GM18511 (cell line): ENCODE results near the gene CFAP70.
"Not testable (repeated sequence)": the region's sequence is repeated elsewhere in the genome, so short reads cannot be mapped to it uniquely, and the experiment has no call there.

ENCODE experiments used
- ATAC-seq: cut with Tn5 transposase; IDR thresholded peaks from one replicate; pipeline ENCODE4 v1.9.1; 2021; ENCODE audit warnings: mild to moderate bottlenecking, moderate library complexity; ENCODE audit not compliant: unreplicated experiment

Gene CFAP70

GRCh38 chr10:73258612-73259011, 100.1 kb downstream of the CFAP70 start:
- ATAC-seq = not testable (repeated sequence)

GRCh38 chr10:73253225-73253555, 105.5 kb downstream of the CFAP70 start:
- ATAC-seq = no peak

- ATAC-seq = peak; percentile 86
These were observed 106.0 kb downstream of the CFAP70 start, which contains the start of gene MRPS16 for GRCh38 chr10:73252445-73253224. Gene MRPS16 (minus strand): TSS chr10:73252644. CDS start chr10:73252482, 162 bp downstream.

- ATAC-seq = no peak
These were observed 106.8 kb downstream of the CFAP70 start for GRCh38 chr10:73251683-73252444.

GRCh38 chr10:73248259-73248724, 110.4 kb downstream of the CFAP70 start:
- no peak for ATAC-seq

DNA sequence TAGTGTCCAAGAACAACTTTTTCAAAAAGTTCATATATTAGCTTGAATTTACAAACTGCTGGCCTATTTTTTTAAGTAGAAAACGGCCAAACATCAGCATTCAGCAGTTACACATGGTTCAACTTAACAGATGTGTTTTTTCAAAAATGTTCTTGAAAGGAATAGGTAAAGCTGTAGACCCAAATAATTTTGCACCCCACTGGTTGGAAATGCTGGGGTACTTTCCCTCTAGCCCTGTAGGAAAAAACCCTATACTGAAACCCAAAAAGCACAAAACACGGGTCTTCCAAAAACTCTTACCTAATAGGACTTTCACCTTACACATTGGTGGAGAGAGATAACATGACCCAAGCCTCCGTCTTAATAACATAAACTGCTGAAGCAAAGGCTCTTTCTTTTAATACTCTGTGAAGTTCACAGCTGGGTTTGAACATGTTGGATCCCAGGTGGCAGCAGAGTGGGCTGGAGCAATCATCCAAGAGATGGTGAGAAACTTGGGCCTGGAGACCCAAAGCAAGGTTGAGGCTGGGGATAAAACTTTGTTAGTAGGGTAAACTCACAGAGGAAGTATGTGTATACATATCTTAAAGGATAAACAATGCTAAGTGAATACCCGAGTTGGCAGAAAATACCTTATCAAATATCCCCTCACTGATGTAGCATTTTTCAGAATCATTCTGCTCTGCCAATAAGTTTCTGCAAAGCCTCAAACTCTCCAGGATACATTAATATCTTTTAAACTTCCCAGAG, 111.0 kb downstream of the CFAP70 start:
- ATAC-seq = no peak

- ATAC-seq = peak; percentile 87
These were observed 111.8 kb downstream of the CFAP70 start, which contains the start of gene DNAJC9 for GRCh38 chr10:73246646-73247508. Gene DNAJC9 (minus strand): TSS chr10:73247255. CDS start chr10:73247189, 66 bp downstream.

- no peak for ATAC-seq
These were observed 112.4 kb downstream of the CFAP70 start for GRCh38 chr10:73246322-73246645.

- ATAC-seq = no peak
These were observed 113.7 kb downstream of the CFAP70 start for GRCh38 chr10:73244866-73245477.

DNA sequence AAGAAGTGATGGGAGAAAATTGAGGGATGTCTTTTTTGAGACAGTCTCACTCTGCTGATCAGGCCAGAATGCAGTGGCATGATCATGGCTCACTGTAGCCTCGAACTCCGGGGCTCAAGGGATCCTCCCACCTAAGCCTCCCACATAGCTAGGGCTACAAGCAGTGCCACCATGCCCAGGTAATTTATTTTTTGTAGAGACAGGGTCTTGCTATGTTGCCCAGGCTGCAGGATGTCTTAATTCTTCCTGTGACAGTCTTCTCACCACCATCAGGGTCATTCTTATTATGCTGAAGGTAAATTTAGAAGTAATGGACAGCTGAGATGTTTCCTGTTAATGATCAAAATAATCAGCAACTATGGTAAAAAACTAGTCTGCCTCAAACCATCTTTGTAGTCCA, 118.8 kb downstream of the CFAP70 start:
- ATAC-seq = no peak

DNA sequence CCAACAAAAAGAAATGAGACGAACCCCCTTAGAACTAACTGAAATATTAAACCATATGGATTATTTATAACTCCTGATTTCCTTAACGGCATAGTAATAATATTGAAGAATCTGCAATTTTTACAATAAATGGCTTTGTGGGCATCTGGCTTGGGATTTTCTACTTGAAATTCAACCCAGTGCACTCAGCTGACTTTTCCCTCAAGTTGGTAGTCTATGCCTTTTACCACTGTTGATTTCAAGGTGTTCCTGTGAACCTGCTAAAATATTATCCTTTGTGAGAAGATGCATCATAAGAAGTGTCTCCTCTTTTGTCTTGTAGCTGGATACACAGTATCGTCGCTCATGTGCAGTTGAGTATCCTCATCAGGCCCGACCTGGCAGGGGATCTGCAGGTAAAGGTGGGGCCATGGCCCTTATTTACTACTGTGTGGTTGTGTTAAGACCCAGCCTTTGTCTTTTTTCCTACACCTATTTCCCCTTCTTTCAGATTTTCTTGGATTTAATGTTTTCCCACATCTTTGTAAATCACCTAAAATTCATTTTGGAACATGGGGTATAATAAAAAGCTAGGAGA, 119.6 kb downstream of the CFAP70 start:
- ATAC-seq = no peak

- ATAC-seq = no peak
These were observed 124.0 kb downstream of the CFAP70 start for GRCh38 chr10:73234695-73235094.

DNA sequence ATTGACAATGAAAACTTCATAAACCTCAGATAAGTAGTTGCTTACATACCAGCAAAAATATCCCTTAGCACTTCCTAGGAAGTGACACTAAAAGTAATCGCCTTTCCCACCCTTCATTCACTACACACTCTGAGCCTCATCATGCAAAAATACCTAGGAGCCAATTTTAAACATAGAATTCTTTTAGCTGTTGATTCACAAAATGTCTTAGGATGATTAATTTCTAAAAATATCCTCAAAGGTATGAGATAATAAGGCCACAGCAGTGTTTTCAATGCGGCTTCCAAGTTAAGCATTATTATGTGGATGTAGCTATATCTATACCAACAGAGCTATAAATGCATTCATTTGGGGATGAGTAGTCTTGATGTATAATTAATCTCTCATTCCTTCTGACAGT, 124.8 kb downstream of the CFAP70 start:
- no peak for ATAC-seq

GRCh38 chr10:73232887-73233286, 125.8 kb downstream of the CFAP70 start:
- ATAC-seq = no peak

- ATAC-seq = no peak
These were observed 129.1 kb downstream of the CFAP70 start for GRCh38 chr10:73229567-73229966.

GRCh38 chr10:73228247-73228646, 130.4 kb downstream of the CFAP70 start:
- ATAC-seq = no peak

DNA sequence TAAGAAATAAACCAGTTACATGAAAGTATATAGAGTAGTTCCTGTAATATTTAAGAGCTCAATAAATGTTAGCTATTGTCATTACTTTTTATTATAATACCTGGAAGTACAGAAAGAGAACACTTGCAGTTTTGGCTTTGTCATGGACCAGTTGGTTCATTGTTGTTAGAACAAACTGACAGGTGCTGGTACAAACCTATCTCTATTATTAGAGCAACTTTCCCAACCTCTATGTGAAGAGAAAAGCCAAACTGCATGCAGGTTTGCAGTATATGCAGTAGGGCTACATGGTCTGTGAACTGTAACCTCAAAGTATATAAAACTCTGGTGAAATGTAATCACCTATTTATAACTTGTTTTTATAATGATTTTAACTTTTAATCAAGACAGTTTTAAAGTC, 132.0 kb downstream of the CFAP70 start:
- ATAC-seq = no peak

- no peak for ATAC-seq
These were observed 133.1 kb downstream of the CFAP70 start for GRCh38 chr10:73225518-73225917.

- no peak for ATAC-seq
These were observed 137.7 kb downstream of the CFAP70 start for GRCh38 chr10:73220989-73221388.

DNA sequence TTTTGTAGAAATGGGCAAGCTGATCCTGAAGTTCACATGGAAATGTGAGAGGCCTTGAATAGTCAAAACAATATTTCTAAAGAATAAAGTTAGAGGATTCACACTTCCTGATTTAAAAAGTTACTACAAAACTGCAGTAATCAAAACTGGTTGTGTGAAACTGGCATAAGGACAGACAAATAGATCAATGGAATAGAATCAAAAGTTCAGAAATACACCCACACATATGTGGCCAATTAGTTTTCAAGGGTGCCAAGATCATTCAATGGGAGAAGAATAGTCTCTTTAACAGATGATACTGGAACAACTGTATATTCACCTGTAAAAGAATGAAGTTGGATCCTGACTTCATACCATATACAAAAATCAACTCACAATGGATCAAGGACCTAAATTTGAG, 139.3 kb downstream of the CFAP70 start:
- no peak for ATAC-seq
